Neural progenitor cell (in vitro differentiated cells): ENCODE results near the gene GUSB. TPM values are rescaled to one million over a fixed set of nuclear protein-coding genes. Genes with fewer than 3 reads are reported as not detected.
"Not testable (repeated sequence)": the region's sequence is repeated elsewhere in the genome, so short reads cannot be mapped to it uniquely, and the experiment has no call there.

ENCODE experiments used
- DNase-seq: peaks from one replicate; pipeline ENCODE4 v3.0.0-alpha.2; 2016; ENCODE audit warnings: low spot score
- H2AFZ ChIP-seq: fragments of 200-600 bp; sonication (generic); replicated peaks from 2 replicates; pipeline ENCODE4 v1.6.1; 2016; ENCODE audit warnings: antibody characterized with exemption
- H3F3A ChIP-seq: fragments of 200-600 bp; sonication (generic); 2 replicates; pipeline ENCODE4 v1.6.1; 2016; ENCODE audit warnings: antibody characterized with exemption, low read depth
- H3K27ac ChIP-seq: fragments of 200-600 bp; sonication (generic); 2 replicates; pipeline ENCODE4 v1.5.1; 2016; ENCODE audit warnings: mild to moderate bottlenecking
- H3K27me3 ChIP-seq: fragments of 200-600 bp; sonication (generic); 2 replicates; pipeline ENCODE4 v1.6.1; 2016; ENCODE audit warnings: mild to moderate bottlenecking, moderate library complexity
- H3K36me3 ChIP-seq: fragments of 200-600 bp; sonication (generic); 2 replicates; pipeline ENCODE4 v1.5.1; 2016
- H3K4me1 ChIP-seq: fragments of 200-600 bp; sonication (generic); 2 replicates; pipeline ENCODE4 v1.6.1; 2016; ENCODE audit warnings: mixed run types
- H3K4me2 ChIP-seq: fragments of 200-600 bp; sonication (generic); 2 replicates; pipeline ENCODE4 v1.6.1; 2016
- H3K4me3 ChIP-seq: fragments of 200-600 bp; sonication (generic); 2 replicates; pipeline ENCODE4 v1.5.1; 2016
- H3K79me2 ChIP-seq: fragments of 200-600 bp; sonication (generic); 2 replicates; pipeline ENCODE4 v1.6.1; 2016; ENCODE audit warnings: low read depth
- H3K9ac ChIP-seq: fragments of 200-600 bp; sonication (generic); 2 replicates; pipeline ENCODE4 v1.6.1; 2016
- H3K9me3 ChIP-seq: fragments of 200-600 bp; sonication (generic); 2 replicates; pipeline ENCODE4 v1.5.1; 2016; ENCODE audit warnings: low read depth
- H4K20me1 ChIP-seq: fragments of 200-600 bp; sonication (generic); 2 replicates; pipeline ENCODE4 v1.6.1; 2016; ENCODE audit warnings: low read depth
- H3K27ac Mint-ChIP-seq: 3 replicates; pipeline ENCODE4 v1.8.0; 2021; ENCODE audit warnings: mixed read lengths
- H3K27me3 Mint-ChIP-seq: 2 replicates; pipeline ENCODE4 v1.8.0; 2022; ENCODE audit warnings: low read depth, mild to moderate bottlenecking, inconsistent platforms, moderate library complexity, mixed read lengths; ENCODE audit not compliant: insufficient read depth
- H3K36me3 Mint-ChIP-seq: 3 replicates; pipeline ENCODE4 v1.8.0; 2021; ENCODE audit warnings: mixed read lengths
- H3K4me1 Mint-ChIP-seq: 3 replicates; pipeline ENCODE4 v1.8.0; 2021; ENCODE audit warnings: mixed read lengths
- H3K4me3 Mint-ChIP-seq: 3 replicates; pipeline ENCODE4 v1.8.0; 2021; ENCODE audit warnings: mild to moderate bottlenecking, moderate library complexity, mixed read lengths
- H3K9me3 Mint-ChIP-seq: 3 replicates; pipeline ENCODE4 v1.8.0; 2020; ENCODE audit warnings: mixed read lengths
- EZH2 ChIP-seq: fragments of 200-600 bp; sonication (generic); IDR thresholded peaks from 2 replicates; pipeline ENCODE4 v1.6.1; 2017; ENCODE audit warnings: antibody characterized with exemption, mild to moderate bottlenecking, moderate library complexity
- EZH2phosphoT487 ChIP-seq: fragments of 200-600 bp; sonication (generic); IDR thresholded peaks from 2 replicates; pipeline ENCODE4 v1.6.1; 2017; ENCODE audit warnings: antibody characterized with exemption
- total RNA-seq: library from RNA; depleted of rRNA; stranded (reverse); fragments of >200 nt; gene quantifications from 2 replicates; pipeline ENCODE4 v1.2.3, GENCODE V29; 2015; ENCODE audit warnings: low replicate concordance
- TF ChIP-seq, protein P1 (sequence below): fragments of 200-600 bp; sonication (generic); IDR thresholded peaks from 2 replicates; pipeline ENCODE4 v1.5.1; 2017; ENCODE audit warnings: antibody characterized with exemption, mild to moderate bottlenecking

GUSB gene
- total RNA-seq, 1 donor from 2014 or later = 28.8 TPM

DNA sequence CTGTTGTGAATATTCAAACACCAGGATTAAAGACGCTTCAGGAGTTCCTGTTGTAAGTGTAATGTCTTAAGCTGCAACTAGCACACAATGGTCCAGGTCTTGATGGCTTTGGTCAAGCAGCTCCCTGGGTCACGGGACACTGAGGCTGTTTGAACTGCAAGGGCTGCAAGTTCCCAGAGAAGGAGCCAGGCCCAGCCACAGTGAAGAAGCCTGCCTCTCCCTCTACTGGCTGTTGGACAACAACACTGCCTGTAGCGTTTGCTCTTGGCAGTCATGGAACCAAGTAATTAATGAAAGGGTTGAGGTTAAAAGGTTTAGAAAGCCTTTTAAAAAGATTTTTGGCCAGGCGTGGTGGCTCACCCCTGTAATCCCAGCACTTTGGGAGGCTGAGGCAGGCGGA lies 31.9 kb upstream of the GUSB start:
- Mint-ChIP-seq H3K27ac (no peak overlapping the region), H3K36me3 (no peaks in the 10 kb centered on the region), H3K27me3 (peaks cover 6% of the 10 kb centered on the region), H3K4me1 (no peaks in the 10 kb centered on the region), H3K9me3 (no peaks in the 10 kb centered on the region), H3K4me3 (no peak overlapping the region)
- H3K27ac ChIP-seq = no peak overlapping the region
- H3K79me2 ChIP-seq = no peaks in the 10 kb centered on the region
- H2AFZ ChIP-seq = no peak overlapping the region
- peak; percentile 46 for DNase-seq
- H3K4me1 ChIP-seq = no peaks in the 10 kb centered on the region
- no peaks in the 10 kb centered on the region for H3K27me3 ChIP-seq
- H3K36me3 ChIP-seq = no peaks in the 10 kb centered on the region
- TF ChIP-seq EZH2phosphoT487 = no peak
- TF ChIP-seq EZH2 = no peak
- TF ChIP-seq, protein P1, sequence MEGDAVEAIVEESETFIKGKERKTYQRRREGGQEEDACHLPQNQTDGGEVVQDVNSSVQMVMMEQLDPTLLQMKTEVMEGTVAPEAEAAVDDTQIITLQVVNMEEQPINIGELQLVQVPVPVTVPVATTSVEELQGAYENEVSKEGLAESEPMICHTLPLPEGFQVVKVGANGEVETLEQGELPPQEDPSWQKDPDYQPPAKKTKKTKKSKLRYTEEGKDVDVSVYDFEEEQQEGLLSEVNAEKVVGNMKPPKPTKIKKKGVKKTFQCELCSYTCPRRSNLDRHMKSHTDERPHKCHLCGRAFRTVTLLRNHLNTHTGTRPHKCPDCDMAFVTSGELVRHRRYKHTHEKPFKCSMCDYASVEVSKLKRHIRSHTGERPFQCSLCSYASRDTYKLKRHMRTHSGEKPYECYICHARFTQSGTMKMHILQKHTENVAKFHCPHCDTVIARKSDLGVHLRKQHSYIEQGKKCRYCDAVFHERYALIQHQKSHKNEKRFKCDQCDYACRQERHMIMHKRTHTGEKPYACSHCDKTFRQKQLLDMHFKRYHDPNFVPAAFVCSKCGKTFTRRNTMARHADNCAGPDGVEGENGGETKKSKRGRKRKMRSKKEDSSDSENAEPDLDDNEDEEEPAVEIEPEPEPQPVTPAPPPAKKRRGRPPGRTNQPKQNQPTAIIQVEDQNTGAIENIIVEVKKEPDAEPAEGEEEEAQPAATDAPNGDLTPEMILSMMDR = peak; percentile 37
- no peak overlapping the region for H3K9ac ChIP-seq
- H3K4me2 ChIP-seq = no peak overlapping the region
- no peaks in the 10 kb centered on the region for H3K9me3 ChIP-seq
- H4K20me1 ChIP-seq = no peaks in the 10 kb centered on the region
- no peaks in the 10 kb centered on the region for H3F3A ChIP-seq
- H3K4me3 ChIP-seq = no peak overlapping the region

DNA sequence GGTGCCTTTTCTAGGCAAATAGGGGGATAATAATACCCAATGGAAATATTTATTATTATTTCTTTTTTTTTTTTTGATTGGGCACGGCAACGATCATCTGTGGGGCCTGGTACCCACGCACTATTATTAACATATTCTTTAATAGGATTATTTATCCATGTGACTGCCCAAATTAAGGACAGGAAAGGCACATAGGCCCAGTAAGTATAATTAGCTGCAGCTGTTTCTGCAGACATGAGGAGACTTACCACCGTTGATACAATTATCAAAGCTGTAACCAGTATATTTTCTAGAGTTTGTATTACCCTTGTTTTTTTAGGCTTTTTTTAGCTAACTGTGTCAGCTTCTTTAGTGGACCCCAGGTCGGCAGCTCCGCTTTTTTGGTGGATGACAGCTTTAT lies 25.2 kb upstream of the GUSB start:
- no peaks in the 10 kb centered on the region for H3K36me3 Mint-ChIP-seq

GRCh38 chr7:66005115-66005671 lies 23.2 kb upstream of the GUSB start:
- H3K36me3 ChIP-seq, H3F3A ChIP-seq, H3K4me3 Mint-ChIP-seq, H3K9me3 ChIP-seq, H3K27me3 Mint-ChIP-seq, DNase-seq, H3K9me3 Mint-ChIP-seq, H3K4me3 ChIP-seq, H3K4me1 ChIP-seq, H3K27me3 ChIP-seq, H3K27ac ChIP-seq, H3K9ac ChIP-seq, H3K4me2 ChIP-seq, H4K20me1 ChIP-seq, H3K79me2 ChIP-seq, H3K36me3 Mint-ChIP-seq, H3K27ac Mint-ChIP-seq, H3K4me1 Mint-ChIP-seq: not testable (repeated sequence)
- peak overlapping the region; percentile 89 for H2AFZ ChIP-seq

More for the DNA sequence above, 25.2 kb upstream of the GUSB start:
- Histone ChIP-seq H3K4me2 (no peak overlapping the region), H3K27me3 (no peaks in the 10 kb centered on the region), H3K27ac (no peak overlapping the region), H3K9ac (no peak overlapping the region), H3F3A (no peaks in the 10 kb centered on the region), H4K20me1 (no peaks in the 10 kb centered on the region), H3K4me3 (no peak overlapping the region), H3K79me2 (no peaks in the 10 kb centered on the region), H3K4me1 (peaks cover 6% of the 10 kb centered on the region), H3K9me3 (no peaks in the 10 kb centered on the region), H3K36me3 (no peaks in the 10 kb centered on the region), H2AFZ (no peak overlapping the region)
- no peak overlapping the region for H3K27ac Mint-ChIP-seq
- peaks cover 4% of the 10 kb centered on the region for H3K27me3 Mint-ChIP-seq
- H3K4me3 Mint-ChIP-seq = no peak overlapping the region
- no peak for DNase-seq
- no peaks in the 10 kb centered on the region for H3K9me3 Mint-ChIP-seq
- no peak for TF ChIP-seq EZH2
- TF ChIP-seq, protein P1 = no peak
- no peak for TF ChIP-seq EZH2phosphoT487
- peaks cover 8% of the 10 kb centered on the region for H3K4me1 Mint-ChIP-seq

DNA sequence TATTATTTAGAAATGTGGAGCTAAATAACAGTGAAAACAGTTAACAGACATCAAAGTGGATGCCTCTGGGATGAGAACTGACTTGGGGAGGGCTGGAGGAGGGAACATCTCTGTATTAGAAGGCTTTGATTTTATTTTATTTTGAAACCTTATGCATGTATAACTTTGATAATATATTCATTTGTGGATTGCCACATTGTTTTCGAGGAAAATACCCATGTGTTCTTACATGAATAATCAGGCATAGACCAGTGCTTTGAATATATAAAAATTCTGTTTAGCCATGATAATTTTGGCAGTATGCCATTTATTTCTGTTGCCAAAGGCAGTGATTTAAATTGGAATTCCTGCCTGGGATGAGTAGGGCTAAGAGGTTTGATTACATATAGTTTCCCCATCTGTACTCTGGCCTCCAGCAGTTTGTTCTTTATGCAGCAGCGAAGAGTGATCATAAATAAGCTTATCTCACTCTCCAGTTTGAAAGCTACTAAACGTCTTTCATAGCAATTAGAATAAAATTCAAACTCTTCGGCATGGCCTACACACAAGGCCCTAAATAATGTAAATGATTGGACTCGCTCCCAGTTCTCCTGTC lies 18.9 kb upstream of the GUSB start:
- H3K4me1 Mint-ChIP-seq, H3K9me3 ChIP-seq, H4K20me1 ChIP-seq, H3K4me3 Mint-ChIP-seq, H3K9ac ChIP-seq, H3K4me3 ChIP-seq, H3K27ac Mint-ChIP-seq, H2AFZ ChIP-seq, H3F3A ChIP-seq, H3K4me1 ChIP-seq, H3K36me3 ChIP-seq, H3K36me3 Mint-ChIP-seq, H3K27me3 ChIP-seq, H3K4me2 ChIP-seq, H3K27me3 Mint-ChIP-seq, H3K27ac ChIP-seq, DNase-seq, H3K79me2 ChIP-seq, H3K9me3 Mint-ChIP-seq: not testable (repeated sequence)

- DNase-seq, H4K20me1 ChIP-seq, H3K27ac ChIP-seq, H3K4me2 ChIP-seq, H3K9me3 Mint-ChIP-seq, H3K79me2 ChIP-seq, H3K27ac Mint-ChIP-seq, H3K9ac ChIP-seq, H3F3A ChIP-seq, H3K4me1 ChIP-seq, H3K9me3 ChIP-seq, H3K4me3 ChIP-seq, H3K36me3 ChIP-seq, H3K27me3 Mint-ChIP-seq, H3K4me3 Mint-ChIP-seq, H3K36me3 Mint-ChIP-seq, H2AFZ ChIP-seq, H3K27me3 ChIP-seq, H3K4me1 Mint-ChIP-seq: not testable (repeated sequence)
Measured at GRCh38 chr7:65994984-65995383, 13.0 kb upstream of the GUSB start.
